ENCODE results near the gene PARVA. TPM values are rescaled to one million over a fixed set of nuclear protein-coding genes. Genes with fewer than 3 reads are reported as not detected.

PARVA gene
- total RNA-seq, 1 experiment from 2014 or later, result 9.9 TPM

DNA sequence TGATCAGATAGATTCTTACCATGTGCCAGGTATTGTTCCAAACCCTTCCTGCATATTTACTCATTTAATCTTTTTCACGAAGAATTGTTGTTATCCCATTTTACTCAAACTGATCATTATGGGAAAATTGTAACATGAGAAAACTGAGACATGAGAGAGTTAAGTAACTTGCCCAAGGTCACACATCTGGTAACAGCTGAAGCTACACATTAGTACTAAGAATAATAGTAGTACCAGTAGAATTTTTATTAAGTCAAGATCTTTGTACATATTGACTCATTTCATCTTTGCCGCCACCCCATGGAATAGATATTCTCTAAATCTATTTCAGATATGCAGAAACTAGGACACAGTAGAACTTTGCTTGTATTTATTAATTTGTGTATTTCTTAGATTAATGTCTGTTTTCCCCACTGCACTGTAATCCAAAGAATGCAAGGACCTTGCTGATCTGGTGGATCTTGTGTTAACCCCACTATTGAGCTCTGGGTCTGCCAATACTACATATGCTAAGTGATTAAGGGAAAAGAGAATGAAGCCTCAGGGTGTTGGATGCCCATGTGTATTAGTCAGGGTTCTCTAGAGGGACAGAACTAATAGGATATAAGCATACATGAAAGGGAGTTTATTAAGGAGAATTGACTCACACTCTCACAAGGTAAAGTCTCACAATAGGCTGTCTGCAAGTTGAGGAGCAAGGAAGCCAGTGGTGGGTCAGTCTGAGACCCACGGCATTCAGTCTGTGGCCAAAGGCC lies 72.8 kb downstream of the PARVA start:
- in situ Hi-C loops (cut with HindIII; ENCODE audit: low sequenced_read_pairs), result no loop called here
- no peak for DNase-seq (ENCODE audit: low spot score)

DNA sequence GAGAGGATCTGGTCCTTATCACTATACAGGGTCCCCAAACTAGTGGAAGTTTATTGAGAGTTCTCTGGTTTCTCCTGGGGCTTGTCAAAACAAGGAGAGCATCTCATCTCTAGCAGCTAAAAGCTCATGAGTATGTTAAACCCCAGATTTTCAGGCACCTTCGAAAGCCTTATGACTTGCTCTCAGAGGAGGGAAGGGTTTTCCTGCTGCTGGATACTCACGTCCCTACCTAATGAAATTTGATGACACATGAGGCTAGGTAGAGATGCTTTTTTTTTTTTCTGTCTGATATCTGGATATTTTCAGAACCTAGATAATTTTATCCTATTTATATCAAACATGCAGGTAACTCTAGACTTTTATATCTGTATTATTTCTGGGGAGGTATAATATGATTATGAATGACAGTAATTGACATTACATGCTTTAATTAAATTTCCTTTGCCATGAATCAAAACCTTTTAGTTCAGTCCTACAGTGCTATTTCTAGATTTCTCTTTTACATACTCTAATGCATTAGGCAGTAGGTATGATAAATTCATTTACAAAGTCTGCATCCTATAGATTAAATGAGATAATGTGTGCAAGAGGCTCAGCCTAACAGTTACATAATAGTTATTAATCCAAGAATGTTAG lies 73.9 kb downstream of the PARVA start:
- in situ Hi-C loops (cut with HindIII; ENCODE audit: low sequenced_read_pairs), result no loop called here
- no peak for DNase-seq (ENCODE audit: low spot score)

DNA sequence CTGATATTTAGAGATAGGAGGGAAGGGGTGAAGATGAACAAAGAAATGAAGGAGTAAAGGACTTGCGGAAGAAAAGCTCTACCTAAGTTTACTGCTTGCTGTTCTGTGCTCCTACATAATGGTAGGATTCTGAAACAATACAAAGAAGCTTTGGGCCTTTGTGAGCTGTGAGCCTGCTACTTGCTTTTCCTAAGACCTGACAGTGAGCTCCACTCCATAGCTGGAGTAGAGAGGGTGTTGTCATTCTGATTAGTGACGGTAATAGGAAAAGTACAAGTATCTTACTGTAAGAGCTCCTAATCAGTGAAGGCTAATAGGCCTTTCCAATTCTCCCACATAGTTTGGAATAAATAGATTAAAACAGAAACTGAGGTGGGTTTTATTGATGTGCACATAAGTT lies 75.9 kb downstream of the PARVA start:
- in situ Hi-C loops (cut with HindIII; ENCODE audit: low sequenced_read_pairs), result no loop called here
- no peak for DNase-seq (ENCODE audit: low spot score)

DNA sequence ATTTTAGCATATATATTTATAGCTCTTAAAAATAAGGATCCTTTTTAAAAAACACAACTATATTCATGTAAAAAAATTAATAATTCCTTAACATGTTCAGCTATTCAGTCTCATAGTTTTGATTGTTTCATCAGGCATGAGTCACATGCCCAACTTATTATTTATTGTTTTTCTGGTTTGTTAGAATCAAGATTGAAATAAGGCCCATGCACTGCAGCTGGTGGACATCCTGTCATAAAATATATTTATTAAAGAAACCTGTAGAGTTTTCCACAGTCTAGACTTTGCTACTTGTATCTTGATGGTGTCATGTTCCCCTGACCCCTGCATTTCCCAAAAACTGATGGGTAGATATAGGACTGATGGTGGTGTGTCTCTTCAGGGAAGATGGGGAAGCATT lies 77.4 kb downstream of the PARVA start:
- in situ Hi-C loops (cut with HindIII; ENCODE audit: low sequenced_read_pairs), result no loop called here

DNA sequence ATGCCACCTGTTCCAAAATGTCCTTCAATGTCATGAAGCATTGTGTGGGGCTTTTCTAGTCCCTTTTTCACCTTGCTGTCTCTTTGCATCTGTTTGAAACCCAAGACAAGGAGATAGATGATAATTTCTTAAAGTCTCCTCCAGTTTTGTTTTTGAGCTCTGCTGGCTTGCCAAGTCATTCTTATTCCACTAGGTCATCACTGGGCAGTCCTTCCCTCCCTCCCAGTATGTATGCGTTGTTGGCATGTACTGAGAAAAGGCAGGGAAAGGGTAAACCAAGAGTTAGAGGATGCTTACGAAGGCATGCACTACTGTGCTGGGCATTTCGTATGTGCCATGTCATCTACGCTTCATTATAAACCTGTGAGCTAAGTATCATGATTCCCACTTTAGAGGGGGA lies 78.6 kb downstream of the PARVA start:
- in situ Hi-C loops (cut with HindIII; ENCODE audit: low sequenced_read_pairs), result no loop called here

More for the DNA sequence above, 77.4 kb downstream of the PARVA start:
- DNase-seq (ENCODE audit: low spot score), result no peak

DNA sequence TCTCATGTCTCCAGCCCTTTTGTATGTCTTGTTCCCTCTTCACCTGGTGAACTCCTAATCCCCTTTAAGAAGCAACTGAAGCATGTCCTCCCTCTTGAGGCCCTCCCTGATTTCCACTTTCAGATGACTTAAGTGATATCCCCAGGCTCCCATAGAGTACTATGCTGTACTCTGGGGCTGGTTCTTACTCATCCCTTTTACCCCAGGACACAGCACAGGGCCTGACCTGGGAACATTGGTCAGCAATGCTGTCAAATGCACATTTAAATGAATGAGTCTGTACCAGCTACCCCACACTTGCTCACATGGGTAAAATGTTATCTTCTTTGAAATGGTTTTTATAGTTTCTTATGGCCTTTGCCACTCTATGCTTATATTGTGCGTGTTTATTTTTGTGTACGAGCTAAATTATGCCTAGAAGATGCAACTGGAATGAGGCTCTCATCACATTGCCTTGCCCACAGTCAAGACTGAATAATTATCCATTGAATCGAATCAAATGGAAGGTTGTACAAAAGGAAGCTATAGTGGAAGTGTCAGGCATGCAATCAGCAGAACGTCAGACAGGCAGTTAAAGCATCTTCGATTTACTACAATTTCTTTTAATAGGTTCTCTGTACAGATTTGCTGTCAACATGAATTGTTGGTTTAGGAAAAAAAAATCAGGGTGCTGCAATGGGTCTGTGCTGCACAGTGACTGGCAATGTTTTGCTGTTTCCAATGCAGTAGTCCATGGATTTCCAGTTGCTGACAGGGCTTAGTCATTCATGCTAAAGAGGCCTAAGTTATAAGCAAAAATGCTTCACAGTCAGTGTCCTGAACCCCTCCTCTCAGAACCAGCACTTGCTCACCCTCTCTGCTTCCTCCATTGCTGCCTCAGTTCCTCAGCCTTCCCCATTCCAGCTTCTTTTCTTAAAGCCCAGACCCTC lies 79.5 kb downstream of the PARVA start:
- in situ Hi-C loops (cut with HindIII; ENCODE audit: low sequenced_read_pairs), result no loop called here

More for the DNA sequence above, 78.6 kb downstream of the PARVA start:
- no peak for DNase-seq (ENCODE audit: low spot score)

DNA sequence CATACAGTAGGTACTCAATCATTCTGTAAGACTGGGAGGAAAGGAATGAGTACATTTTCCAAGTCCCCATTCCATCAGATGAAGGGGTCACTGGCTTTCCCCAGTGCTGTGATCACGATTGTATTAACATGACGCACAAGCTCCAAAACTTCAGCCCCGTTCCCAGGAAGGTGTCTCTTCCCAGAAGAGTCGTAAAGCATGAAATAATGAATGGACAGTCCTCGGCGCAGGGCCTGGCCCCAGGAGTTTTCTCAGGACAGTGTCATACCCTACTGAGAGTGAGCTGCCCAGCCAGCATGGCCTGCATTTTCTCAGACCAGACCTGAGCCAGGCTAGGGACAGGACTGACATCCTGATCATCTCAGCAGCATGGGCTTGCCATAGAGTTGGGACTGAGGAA lies 80.7 kb downstream of the PARVA start:
- no peak for DNase-seq (ENCODE audit: low spot score)
- in situ Hi-C loops (cut with HindIII; ENCODE audit: low sequenced_read_pairs), result no loop called here

More for the DNA sequence above, 79.5 kb downstream of the PARVA start:
- DNase-seq (ENCODE audit: low spot score), result no peak

DNA sequence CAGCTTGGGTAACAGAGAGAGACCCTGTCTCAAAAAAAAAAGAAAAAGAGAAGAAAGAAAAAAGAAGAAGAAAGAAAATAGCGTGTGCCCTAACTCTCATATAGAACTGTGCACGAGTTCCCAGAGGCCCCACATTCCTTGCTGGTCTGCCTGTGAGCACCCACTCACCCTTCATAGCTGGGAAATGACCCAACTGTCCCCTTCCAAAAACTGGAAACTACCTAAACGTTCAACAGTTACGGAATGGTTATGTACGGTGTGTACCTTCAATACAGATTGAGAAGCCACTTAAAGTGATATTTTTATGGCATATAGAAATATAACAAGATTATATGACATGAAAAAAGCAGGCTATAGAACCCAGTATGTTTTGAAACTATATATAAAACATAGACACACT lies 82.0 kb downstream of the PARVA start:
- no peak for DNase-seq (ENCODE audit: low spot score)
- in situ Hi-C loops (cut with HindIII; ENCODE audit: low sequenced_read_pairs), result no loop called here

DNA sequence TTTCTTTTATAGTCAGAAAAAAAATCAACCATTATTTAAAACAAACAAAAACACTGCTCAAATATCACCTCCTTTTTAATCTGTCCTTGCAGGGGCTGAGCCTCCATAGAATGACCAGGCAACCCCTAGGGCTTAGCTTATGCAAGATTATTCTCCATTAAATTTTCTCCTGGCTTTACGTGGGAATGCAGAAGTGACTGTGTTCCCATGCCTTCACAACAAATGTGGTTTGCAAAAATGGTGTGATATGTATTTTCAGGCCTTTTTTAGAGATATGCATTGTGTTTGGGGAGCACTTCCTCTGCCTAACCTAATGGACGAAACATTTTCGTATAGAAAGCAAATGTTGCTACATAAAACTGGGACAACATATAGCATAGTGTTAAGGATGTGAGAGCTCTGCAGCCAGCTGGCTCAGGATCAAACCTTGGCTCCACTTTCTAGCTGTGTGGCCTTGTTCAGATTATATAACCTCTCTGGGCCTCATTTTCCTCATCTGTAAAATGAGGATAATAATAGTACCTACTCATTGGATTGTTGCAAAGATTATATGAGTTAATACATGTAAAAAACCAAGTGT lies 82.6 kb downstream of the PARVA start:
- in situ Hi-C loops (cut with HindIII; ENCODE audit: low sequenced_read_pairs), result no loop called here
- DNase-seq (ENCODE audit: low spot score), result no peak

DNA sequence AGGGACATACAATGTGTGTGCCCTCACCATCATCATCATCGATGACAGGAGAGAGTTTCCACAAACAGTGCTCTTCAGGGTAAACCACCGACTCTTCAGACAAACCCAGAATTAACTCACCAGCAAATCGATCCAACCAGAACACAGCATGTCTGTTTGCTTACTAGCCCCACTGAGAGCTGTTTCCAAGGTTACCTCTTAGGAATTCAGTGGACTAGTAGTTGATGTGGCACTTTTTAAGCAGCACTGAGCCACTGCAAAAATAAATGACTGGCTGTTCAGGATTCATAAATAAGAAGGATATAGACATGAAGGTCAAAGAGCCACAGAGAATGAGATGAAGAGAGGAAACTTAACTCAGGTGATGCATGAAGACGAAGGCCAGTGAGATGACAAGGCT lies 83.1 kb downstream of the PARVA start:
- in situ Hi-C loops (cut with HindIII; ENCODE audit: low sequenced_read_pairs), result no loop called here
- DNase-seq (ENCODE audit: low spot score), result no peak

DNA sequence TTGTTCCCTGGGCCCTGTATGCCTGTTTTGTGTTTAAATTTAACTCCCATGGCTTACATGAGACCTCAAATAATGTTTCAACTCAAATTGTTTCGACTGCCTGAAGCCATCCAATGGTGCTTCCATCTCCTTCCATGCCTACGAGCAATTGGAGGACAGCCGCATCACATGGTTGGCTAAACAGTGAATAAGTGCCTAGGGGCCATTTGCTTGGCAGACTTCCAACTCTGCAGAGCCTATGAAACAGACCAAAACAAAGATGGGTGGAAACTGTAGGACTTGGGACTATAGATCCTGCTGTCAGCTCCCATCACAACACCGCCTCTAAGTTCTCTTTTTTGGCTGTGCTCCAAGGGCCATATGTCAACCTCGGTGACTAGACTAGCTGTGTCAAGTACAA lies 84.1 kb downstream of the PARVA start:
- DNase-seq (ENCODE audit: low spot score), result no peak
- in situ Hi-C loops (cut with HindIII; ENCODE audit: low sequenced_read_pairs), result no loop called here

DNA sequence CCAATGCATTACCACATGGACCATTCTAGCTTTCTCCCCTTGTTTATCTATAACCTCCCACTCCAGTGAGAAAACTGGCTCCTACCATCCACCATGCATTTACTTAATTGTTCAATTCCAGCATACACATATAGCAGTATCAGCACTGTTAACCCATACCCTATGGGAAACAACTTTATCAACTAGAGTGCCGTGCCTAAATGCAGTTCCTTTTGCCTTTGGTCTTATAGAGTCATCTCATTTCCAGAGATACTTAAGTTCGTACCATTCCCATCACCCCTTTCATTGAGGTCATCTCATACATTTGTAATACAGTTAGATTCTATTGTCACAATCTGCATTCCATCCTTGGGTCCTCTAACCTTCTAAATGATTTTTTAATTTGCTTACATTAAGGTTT lies 86.9 kb downstream of the PARVA start:
- no peak for DNase-seq (ENCODE audit: low spot score)
- in situ Hi-C loops (cut with HindIII; ENCODE audit: low sequenced_read_pairs), result no loop called here

DNA sequence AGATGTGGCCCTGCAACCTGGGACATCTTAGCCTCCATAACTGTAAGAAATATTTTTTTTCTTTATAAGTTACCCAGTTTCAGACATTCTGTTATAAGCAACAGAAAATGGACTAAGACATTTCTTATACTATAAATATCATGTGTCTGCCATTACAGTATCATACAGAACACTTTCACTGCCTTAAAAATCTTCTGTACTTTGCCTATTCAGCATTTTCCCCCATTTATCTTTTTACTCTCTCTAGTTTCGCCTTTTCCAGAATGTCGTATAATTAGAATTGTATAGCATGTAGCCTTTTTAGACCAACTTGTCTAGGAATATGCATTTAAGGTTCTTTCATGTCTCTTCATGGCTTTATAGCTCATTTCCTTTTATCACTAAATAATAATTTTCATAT lies 88.0 kb downstream of the PARVA start:
- no peak for DNase-seq (ENCODE audit: low spot score)
- in situ Hi-C loops (cut with HindIII; ENCODE audit: low sequenced_read_pairs), result no loop called here

DNA sequence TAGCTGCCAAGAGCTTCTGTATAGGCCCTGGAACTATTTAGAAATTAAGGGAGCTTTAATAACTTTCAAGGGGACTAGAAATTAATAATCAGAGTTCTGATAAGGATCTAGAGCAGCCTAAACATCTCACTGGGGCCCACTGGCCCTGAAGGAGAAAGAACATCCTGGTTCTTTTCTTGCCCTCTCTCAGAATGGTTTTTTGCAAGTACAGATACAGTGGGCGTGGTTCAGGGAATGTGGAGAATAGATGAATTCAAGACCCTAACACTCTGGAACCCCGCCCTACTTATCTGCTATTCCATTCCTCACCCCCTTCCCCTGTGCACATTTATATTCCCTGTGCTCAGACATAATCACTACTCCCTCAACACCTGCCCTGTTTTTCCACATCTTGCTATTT lies 90.2 kb downstream of the PARVA start:
- no peak for DNase-seq (ENCODE audit: low spot score)
- in situ Hi-C loops (cut with HindIII; ENCODE audit: low sequenced_read_pairs), result no loop called here

DNA sequence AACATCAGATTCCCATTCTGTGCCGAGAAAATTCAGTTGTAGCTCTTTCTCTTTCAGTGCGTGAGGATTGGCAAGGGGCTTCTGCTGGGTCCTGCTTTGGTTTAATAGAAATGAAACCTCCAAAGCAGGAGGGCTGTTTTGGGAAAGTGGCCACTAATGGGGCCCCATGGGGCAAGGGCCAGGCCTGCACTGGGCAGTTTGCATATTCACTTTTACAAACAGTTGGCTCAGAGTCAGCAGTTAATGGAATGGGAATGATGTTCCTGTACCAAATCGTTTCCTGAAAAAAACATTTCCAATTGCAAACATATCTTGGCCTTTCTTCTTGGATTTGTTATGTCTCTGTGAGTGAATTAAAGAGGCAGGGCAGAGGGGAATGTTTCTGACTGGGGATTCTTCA lies 92.1 kb downstream of the PARVA start:
- in situ Hi-C loops (cut with HindIII; ENCODE audit: low sequenced_read_pairs), result no loop called here
- no peak for DNase-seq (ENCODE audit: low spot score)

DNA sequence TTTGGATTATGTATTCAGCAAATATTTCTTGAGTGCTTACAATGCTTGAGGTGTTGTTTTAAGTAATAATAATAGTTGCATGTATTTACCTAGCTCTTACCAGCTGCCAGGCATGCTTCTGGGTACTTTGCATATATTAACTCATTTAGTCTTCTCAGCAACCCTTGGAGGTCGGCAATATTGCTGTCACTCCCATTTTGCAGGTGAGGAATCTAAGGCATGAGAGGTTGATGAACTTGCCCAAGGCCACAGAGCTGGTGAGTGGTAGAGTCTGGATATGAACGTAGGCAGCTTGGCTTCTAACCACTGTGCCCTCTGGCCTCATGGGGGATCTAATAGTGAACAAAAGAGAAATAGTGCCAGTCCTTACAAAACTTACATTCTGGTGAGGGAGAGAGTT lies 92.9 kb downstream of the PARVA start:
- in situ Hi-C loops (cut with HindIII; ENCODE audit: low sequenced_read_pairs), result no loop called here
- DNase-seq (ENCODE audit: low spot score), result no peak

DNA sequence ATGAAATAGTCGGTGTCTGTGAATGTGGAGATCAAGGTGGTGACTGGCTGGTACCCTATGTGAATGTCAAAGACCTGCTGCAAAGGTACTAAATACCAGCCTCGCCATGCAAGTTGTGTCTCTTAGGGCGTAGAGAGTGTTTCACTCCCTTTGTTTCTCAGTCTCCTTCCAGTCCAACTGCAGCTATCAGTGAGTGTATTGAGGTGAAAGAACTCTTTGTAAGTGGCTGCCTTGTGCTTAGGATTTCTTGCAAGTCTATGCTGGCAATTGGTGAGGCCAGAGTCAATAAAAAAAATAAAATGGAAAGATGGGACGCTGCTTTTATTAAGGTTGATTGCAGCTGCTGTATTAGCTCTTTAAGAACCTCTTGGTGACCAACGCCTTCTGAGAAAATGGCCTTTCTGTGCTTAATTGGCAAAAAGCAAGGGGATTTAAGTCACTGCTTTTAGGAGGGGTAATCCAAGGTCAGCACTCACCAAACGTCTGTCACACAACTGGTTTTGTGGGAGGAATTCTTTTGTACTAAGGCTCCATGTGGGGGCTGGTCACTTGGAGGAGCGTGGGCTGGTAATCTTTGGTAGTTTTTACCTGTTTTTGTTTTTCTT lies 95.1 kb downstream of the PARVA start:
- no peak for DNase-seq (ENCODE audit: low spot score)
- in situ Hi-C loops (cut with HindIII; ENCODE audit: low sequenced_read_pairs), result no loop called here

DNA sequence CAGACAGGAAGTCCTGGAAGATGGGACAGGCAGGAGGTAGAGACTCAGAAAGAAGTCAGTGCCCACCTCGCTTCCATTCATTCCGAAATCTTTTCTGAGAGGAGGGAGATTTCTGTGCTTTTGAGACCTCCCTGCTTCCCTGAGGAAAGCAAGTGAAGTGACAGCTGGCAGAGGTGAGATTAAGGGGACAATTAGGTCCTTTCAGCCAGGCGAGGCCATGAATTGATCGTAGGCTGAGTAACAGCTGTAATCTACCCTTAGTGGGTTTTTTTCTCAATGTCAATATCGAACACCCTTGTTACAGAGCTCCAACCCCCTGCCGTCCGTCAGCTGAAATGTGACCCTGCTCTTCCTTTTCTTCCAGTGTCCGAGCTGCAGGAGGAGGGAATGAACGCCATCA lies 96.0 kb downstream of the PARVA start:
- in situ Hi-C loops (cut with HindIII; ENCODE audit: low sequenced_read_pairs), result no loop called here
- no peak for DNase-seq (ENCODE audit: low spot score)

DNA sequence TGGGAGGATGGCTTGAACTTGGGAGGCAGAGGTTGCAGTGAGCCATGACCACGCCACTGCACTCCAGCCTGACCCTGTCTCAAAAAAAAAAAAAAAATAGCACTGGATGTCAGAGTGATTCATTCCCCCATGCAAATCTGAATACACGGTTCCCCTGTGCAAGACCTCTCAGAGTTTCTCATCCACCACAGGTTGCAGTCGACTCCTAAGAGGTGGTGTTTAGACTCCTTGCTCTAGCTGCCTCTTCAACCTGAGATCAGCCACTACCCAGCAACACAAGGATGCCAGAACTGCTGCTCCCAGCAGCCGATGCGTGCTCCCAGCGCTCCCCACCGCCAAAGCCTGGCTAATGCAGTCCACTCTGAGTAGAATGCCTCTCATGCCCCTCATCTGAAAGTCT lies 97.5 kb downstream of the PARVA start:
- in situ Hi-C loops (cut with HindIII; ENCODE audit: low sequenced_read_pairs), result no loop called here
- no peak for DNase-seq (ENCODE audit: low spot score)
